ENCODE measurements around the gene MRGPRX2. TPM values are rescaled to one million over a fixed set of nuclear protein-coding genes. Genes with fewer than 3 reads are reported as not detected.

Gene MRGPRX2
- polyA plus RNA-seq, 3 donors = not detected

DNA sequence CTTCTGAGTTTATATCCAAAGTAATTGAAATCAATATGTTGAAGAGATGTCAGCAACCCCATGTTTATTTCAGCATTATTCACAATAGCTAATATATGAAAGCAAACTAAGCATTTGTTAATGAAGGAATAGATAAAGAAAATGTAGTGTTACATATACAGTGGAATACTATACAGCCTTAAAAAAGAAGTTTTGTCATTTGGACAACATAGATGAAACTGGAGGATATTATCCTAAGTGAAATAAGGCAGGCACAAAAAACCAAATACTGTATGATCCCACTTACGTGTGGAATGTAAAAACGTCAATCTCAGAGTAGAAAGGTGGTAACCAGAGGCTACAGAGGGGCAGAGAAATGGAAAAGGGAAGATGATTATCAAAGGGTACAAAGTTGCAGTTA is 10.2 kb downstream of the MRGPRX2 start:
- Mint-ChIP-seq H3K9me3 (peaks cover 0 to 7% (median 2%) of the 10 kb centered on the region in 7 donors), H3K27me3 (ENCODE audit: low read depth in 3 of 3) (peaks cover 0 to 1% (median 0%) of the 10 kb centered on the region in 3 donors), H3K36me3 (no peaks in the 10 kb centered on the region), H3K27ac (no peak overlapping the region), H3K4me1 (no peaks in the 10 kb centered on the region), H3K4me3 (no peak overlapping the region)
- no CpG with 5 or more reads among the region's 2 CpGs for WGBS (ENCODE audit: insufficient coverage)
- Histone ChIP-seq H2AFZ (ENCODE audit: insufficient read depth, low read depth, low read length, poor library complexity, severe bottlenecking) (no peak overlapping the region), H3K79me2 (ENCODE audit: insufficient read depth, low read length) (no peaks in the 10 kb centered on the region), H3K27ac (ENCODE audit: low read depth in 1 of 2, low read length in 2 of 2) (no peak overlapping the region), H3K9ac (ENCODE audit: insufficient read depth, low read length, poor library complexity, severe bottlenecking) (no peak overlapping the region), H3K4me2 (replicated peaks; ENCODE audit: extremely low read depth, low read length, poor library complexity, severe bottlenecking) (no peak overlapping the region), H3K4me3 (replicated peaks in 1 of 3; ENCODE audit: low read depth in 2 of 3, low read length in 3 of 3) (no peak overlapping the region), H3K27me3 (ENCODE audit: control insufficient read depth in 2 of 2, insufficient read depth in 2 of 2, low read length in 2 of 2) (no peaks in the 10 kb centered on the region), H3K4me1 (ENCODE audit: control insufficient read depth in 1 of 2, insufficient read depth in 2 of 2, low read length in 2 of 2) (no peaks in the 10 kb centered on the region), H3K36me3 (replicated peaks in 1 of 2; ENCODE audit: control insufficient read depth in 1 of 2, insufficient read depth in 2 of 2, low read length in 2 of 2) (no peaks in the 10 kb centered on the region), H4K20me1 (ENCODE audit: insufficient read depth, low read length) (no peaks in the 10 kb centered on the region), H3K9me3 (replicated peaks in 1 of 2; ENCODE audit: control insufficient read depth in 1 of 2, insufficient read depth in 1 of 2, low read length in 2 of 2) (no peaks in the 10 kb centered on the region)
- TF ChIP-seq CTCF (IDR thresholded peaks at IDR 0.05) = no peak
- intact Hi-C loops (cut with micrococcal nuclease) = no loop called here
- no peak for DNase-seq

- WGBS (ENCODE audit: insufficient coverage) = no CpG with 5 or more reads among the region's 1 CpG
- peaks cover 0 to 1% (median 0%) of the 10 kb centered on the region in 3 donors for H3K27me3 Mint-ChIP-seq (ENCODE audit: low read depth in 3 of 3)
Observed at GRCh38 chr11:19049351-19049750, 11.2 kb downstream of the MRGPRX2 start.

More at GRCh38 chr11:19049351-19049750, 11.2 kb downstream of the MRGPRX2 start:
- Mint-ChIP-seq H3K9me3 (peaks cover 1 to 9% (median 3%) of the 10 kb centered on the region in 7 donors), H3K4me1 (no peaks in the 10 kb centered on the region), H3K36me3 (no peaks in the 10 kb centered on the region), H3K27ac (no peak overlapping the region), H3K4me3 (no peak overlapping the region)
- Histone ChIP-seq H3K9me3 (replicated peaks in 1 of 2; ENCODE audit: control insufficient read depth in 1 of 2, insufficient read depth in 1 of 2, low read length in 2 of 2) (no peaks in the 10 kb centered on the region), H3K36me3 (replicated peaks in 1 of 2; ENCODE audit: control insufficient read depth in 1 of 2, insufficient read depth in 2 of 2, low read length in 2 of 2) (no peaks in the 10 kb centered on the region), H3K4me1 (ENCODE audit: control insufficient read depth in 1 of 2, insufficient read depth in 2 of 2, low read length in 2 of 2) (no peaks in the 10 kb centered on the region), H4K20me1 (ENCODE audit: insufficient read depth, low read length) (no peaks in the 10 kb centered on the region), H3K4me2 (replicated peaks; ENCODE audit: extremely low read depth, low read length, poor library complexity, severe bottlenecking) (no peak overlapping the region), H3K79me2 (ENCODE audit: insufficient read depth, low read length) (no peaks in the 10 kb centered on the region), H3K27me3 (ENCODE audit: control insufficient read depth in 2 of 2, insufficient read depth in 2 of 2, low read length in 2 of 2) (no peaks in the 10 kb centered on the region), H3K27ac (ENCODE audit: low read depth in 1 of 2, low read length in 2 of 2) (no peak overlapping the region), H2AFZ (ENCODE audit: insufficient read depth, low read depth, low read length, poor library complexity, severe bottlenecking) (no peak overlapping the region), H3K4me3 (replicated peaks in 1 of 3; ENCODE audit: low read depth in 2 of 3, low read length in 3 of 3) (no peak overlapping the region), H3K9ac (ENCODE audit: insufficient read depth, low read length, poor library complexity, severe bottlenecking) (no peak overlapping the region)
- intact Hi-C loops (cut with micrococcal nuclease) = no loop called here
- no peak for TF ChIP-seq CTCF (IDR thresholded peaks at IDR 0.05)
- DNase-seq = no peak

All from CD14-positive monocyte (primary cell).